ENCODE measurements around the gene KRTAP5-3. TPM values are rescaled to one million over a fixed set of nuclear protein-coding genes. Genes with fewer than 3 reads are reported as not detected.
A peak's percentile ranks its signal among the peaks of the same experiment; 100 is the strongest.

KRTAP5-3 gene
- total RNA-seq, 3 donors from 2014 or later: not detected

DNA sequence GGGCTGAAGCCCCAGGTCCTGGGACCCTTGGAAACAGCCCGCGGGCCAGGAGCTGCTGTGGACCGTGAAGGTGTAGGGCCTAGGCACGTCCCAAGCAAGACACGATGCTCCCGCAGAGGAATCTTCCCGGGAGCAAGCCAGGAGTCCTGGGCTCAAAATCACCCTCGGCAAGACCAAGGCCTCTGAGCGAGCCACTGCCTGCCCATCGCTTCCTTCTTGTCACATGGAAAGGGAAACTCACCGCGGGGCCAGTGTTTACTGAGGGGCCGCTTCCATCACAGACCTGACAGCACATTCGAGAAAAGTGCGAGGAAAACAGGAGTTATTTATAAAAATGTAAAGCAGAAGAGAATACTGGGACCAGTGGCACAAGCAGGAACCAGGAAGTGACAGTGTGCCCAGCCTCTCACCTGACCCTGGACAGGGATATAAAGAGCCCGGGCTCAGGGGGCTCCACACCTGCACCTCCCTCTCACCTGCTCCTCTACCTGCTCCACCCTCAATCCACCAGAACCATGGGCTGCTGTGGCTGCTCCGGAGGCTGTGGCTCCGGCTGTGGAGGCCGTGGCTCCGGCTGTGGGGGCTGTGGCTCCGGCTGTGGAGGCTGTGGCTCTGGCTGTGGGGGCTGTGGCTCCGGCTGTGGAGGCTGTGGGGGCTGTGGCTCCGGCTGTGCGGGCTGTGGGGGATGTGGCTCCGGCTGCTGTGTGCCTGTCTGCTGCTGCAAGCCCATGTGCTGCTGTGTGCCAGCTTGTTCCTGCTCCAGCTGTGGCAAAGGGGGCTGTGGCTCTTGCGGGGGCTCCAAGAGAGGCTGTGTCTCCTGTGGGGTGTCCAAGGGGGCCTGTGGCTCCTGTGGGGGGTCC lies 21.3 kb upstream of the KRTAP5-3 start, which contains the start of gene KRTAP5-5:
TSS of gene KRTAP5-5 (plus strand) at position 450 of the 860 bp plus-strand sequence. CDS start at position 516, 66 bp downstream.
- no peak for DNase-seq
- TF ChIP-seq, protein P1, sequence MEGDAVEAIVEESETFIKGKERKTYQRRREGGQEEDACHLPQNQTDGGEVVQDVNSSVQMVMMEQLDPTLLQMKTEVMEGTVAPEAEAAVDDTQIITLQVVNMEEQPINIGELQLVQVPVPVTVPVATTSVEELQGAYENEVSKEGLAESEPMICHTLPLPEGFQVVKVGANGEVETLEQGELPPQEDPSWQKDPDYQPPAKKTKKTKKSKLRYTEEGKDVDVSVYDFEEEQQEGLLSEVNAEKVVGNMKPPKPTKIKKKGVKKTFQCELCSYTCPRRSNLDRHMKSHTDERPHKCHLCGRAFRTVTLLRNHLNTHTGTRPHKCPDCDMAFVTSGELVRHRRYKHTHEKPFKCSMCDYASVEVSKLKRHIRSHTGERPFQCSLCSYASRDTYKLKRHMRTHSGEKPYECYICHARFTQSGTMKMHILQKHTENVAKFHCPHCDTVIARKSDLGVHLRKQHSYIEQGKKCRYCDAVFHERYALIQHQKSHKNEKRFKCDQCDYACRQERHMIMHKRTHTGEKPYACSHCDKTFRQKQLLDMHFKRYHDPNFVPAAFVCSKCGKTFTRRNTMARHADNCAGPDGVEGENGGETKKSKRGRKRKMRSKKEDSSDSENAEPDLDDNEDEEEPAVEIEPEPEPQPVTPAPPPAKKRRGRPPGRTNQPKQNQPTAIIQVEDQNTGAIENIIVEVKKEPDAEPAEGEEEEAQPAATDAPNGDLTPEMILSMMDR (IDR thresholded peaks at IDR 0.05): no peak
- no peak within 1 kb of the TSS for H3K4me3 ChIP-seq
- intact Hi-C loops (cut with DNase I, micrococcal nuclease): no loop called here
- no peaks in the 10 kb centered on the region for H3K36me3 ChIP-seq (ENCODE audit: low read depth)
- peaks cover 5% of the 10 kb centered on the region for H3K4me1 ChIP-seq (ENCODE audit: low read depth)
- H3K9me3 ChIP-seq: no peaks in the 10 kb centered on the region
- ATAC-seq: peak; percentile 41

DNA sequence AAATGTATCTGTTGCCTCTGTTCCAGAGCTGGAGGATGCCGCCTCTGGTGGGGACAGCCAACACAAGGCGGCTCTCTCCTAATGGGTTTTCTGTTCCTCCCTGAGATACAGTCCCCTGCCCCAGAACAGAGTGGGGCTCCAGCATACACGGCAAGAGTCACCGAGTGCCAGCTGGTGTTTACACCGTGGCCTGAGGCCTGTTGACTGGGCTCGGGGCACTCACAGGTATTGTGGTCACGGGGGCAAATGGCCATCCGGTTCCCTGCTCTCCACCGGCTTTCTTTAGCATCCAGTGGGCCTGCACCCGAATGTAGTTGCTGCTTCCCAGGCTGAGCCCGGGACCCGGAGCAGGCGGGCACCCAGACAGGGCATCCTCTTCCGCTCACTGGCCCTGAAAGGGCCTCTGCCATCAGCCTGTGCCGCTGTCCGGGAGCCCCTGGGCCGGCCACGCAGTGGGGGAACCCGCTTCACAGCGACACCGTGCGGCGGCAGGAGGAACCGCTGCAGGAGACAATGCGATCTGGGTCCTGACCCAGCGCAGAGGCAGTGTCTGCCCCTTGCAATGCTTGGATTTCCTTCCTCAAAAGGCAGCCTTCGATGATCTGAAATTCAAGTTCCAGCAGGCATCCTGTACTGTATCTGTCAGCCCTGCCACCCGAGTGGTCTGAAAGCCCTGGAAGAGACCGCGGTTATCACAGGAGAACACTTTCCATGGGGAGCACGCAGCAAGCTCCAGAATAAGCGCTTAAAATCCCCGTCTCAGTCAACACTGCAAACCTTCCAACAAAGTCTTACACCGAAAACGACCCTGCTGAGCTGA lies 20.5 kb upstream of the KRTAP5-3 start:
- Histone ChIP-seq H3K4me3 (no peak overlapping the region), H3K36me3 (ENCODE audit: low read depth) (no peaks in the 10 kb centered on the region), H3K9me3 (no peaks in the 10 kb centered on the region), H3K4me1 (ENCODE audit: low read depth) (peaks cover 5% of the 10 kb centered on the region)
- peak; percentile 95 for ATAC-seq
- TF ChIP-seq, protein P1 (IDR thresholded peaks at IDR 0.05): peak; percentile 91
- intact Hi-C loops (cut with DNase I, micrococcal nuclease): no loop called here
- peak in 2 of 3 donors; percentile 59 to 76 for DNase-seq

DNA sequence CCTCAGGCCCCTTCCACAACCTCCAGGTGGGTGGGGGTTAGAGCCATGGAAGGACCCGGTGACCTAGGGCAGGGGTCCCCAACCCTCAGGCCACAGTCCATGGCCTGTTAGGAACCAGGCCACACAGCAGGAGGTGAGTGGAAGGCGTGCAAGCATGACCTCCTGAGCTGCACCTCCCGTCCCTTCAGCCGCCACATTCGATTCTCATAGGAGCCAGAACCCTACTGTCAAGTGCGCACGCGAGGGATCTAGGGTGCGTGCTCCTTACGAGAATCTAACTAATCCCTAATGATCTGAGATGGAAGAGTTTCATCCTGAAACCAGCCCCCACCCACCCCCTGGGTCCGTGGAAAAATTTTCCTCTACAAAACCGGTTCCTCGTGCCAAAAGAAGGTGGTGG lies 17.3 kb upstream of the KRTAP5-3 start:
- no peaks in the 10 kb centered on the region for H3K36me3 ChIP-seq (ENCODE audit: low read depth)
- no peak for ATAC-seq
- no peak overlapping the region for H3K4me3 ChIP-seq
- intact Hi-C loops (cut with DNase I, micrococcal nuclease): no loop called here
- peaks cover 5% of the 10 kb centered on the region for H3K4me1 ChIP-seq (ENCODE audit: low read depth)
- H3K9me3 ChIP-seq: no peaks in the 10 kb centered on the region
- TF ChIP-seq, protein P1 (IDR thresholded peaks at IDR 0.05): no peak
- DNase-seq: no peak

DNA sequence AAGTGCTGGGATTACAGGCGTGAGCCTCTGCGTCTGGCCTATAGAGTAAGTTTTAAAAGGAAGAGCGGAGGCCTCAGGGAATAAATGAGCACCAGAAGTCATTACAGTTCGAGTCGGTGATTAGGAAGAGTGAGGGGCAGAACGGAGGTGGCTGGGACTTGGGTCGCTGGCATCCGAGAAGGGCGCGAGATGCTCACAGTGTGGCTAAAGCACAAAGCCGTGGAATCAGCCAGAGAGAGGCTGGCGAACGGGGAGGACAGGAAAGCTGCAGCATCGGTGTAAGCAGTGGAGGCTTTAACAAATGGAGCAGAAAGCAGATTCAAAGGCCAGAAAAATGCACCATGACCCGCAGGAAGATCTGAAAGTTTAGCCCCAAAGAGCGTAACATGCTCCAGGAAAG lies 16.4 kb upstream of the KRTAP5-3 start:
- Histone ChIP-seq H3K4me1 (ENCODE audit: low read depth) (peaks cover 5% of the 10 kb centered on the region), H3K9me3 (no peaks in the 10 kb centered on the region), H3K36me3 (ENCODE audit: low read depth) (no peaks in the 10 kb centered on the region), H3K4me3 (no peak overlapping the region)
- no peak for DNase-seq
- no peak for ATAC-seq
- intact Hi-C loops (cut with DNase I, micrococcal nuclease): no loop called here
- TF ChIP-seq, protein P1 (IDR thresholded peaks at IDR 0.05): no peak

DNA sequence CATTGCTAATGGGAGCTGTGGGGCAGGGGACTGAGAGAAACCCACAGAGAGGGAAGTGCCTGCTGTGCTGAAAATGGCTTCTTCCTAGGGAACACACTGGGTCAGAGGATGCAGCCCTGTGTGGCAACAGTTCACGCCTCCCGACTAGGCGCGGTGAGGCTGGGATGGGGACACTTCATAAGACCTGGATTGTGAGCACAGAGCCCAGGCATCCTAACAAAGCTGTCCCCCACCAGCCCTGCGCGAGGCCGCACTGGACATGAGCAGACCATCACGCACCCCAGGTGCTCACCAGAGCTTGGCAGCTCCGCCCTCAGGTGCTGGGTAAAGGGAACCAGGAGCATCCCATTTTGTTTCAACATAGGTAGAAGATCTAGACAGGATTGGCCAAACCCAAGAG lies 15.5 kb upstream of the KRTAP5-3 start:
- H3K4me3 ChIP-seq: no peak overlapping the region
- H3K9me3 ChIP-seq: no peaks in the 10 kb centered on the region
- peaks cover 2% of the 10 kb centered on the region for H3K4me1 ChIP-seq (ENCODE audit: low read depth)
- no peaks in the 10 kb centered on the region for H3K36me3 ChIP-seq (ENCODE audit: low read depth)
- no peak for ATAC-seq
- no peak for DNase-seq
- intact Hi-C loops (cut with DNase I, micrococcal nuclease): no loop called here
- TF ChIP-seq, protein P1 (IDR thresholded peaks at IDR 0.05): no peak
